Tibial nerve (tissue), 4 donors: Measurements from ENCODE around the gene PTPRK. TPM values are rescaled to one million over a fixed set of nuclear protein-coding genes. Genes with fewer than 3 reads are reported as not detected.
A peak's percentile ranks its signal among the peaks of the same experiment; 100 is the strongest.

Experiments used
- DNase-seq, 2 donors: peaks; one replicate each; pipeline ENCODE4 v3.0.0-alpha.2; 2019; ENCODE audit warnings: low spot score in 2 of 2
- H3K27ac ChIP-seq, 4 donors: fragments of 200-600 bp; sonication (generic) in 3 of 4; one replicate each; pipeline ENCODE4 v1.5.1; 2017 to 2019; ENCODE audit warnings: mild to moderate bottlenecking in 1 of 4
- H3K27me3 ChIP-seq, 2 donors: fragments of 200-600 bp; sonication (generic) in 1 of 2; one replicate each; pipeline versions ENCODE4 v1.5.1 to v1.6.0; 2017 to 2019
- H3K36me3 ChIP-seq, 3 donors: fragments of 200-600 bp; sonication (generic); one replicate each; pipeline ENCODE4 v1.5.1; 2018 to 2019
- H3K4me1 ChIP-seq, 4 donors: fragments of 200-600 bp; sonication (generic) in 3 of 4; one replicate each; pipeline ENCODE4 v1.5.1; 2017 to 2019
- H3K4me3 ChIP-seq, 4 donors: fragments of 200-600 bp; sonication (generic) in 3 of 4; one replicate each; pipeline ENCODE4 v1.5.1; 2017 to 2019; ENCODE audit warnings: mild to moderate bottlenecking in 1 of 4, moderate library complexity in 1 of 4
- H3K9me3 ChIP-seq, 4 donors: fragments of 200-600 bp; sonication (generic) in 3 of 4; one replicate each; pipeline ENCODE4 v1.5.1; 2017 to 2019
- EP300 ChIP-seq, 2 donors: sonication (generic); formaldehyde crosslinking; IDR thresholded peaks; one replicate each; pipeline ENCODE4 v1.6.1; 2017; ENCODE audit warnings: antibody characterized with exemption in 2 of 2, mild to moderate bottlenecking in 1 of 2
- POLR2A ChIP-seq, 2 donors: fragments of 450-650 bp; IDR thresholded peaks; one replicate each; pipeline ENCODE4 v1.6.1; 2017; ENCODE audit warnings: antibody characterized with exemption in 2 of 2, mild to moderate bottlenecking in 2 of 2, moderate library complexity in 2 of 2
- WGBS, 2 donors: methylation state at CpG; one replicate each; pipeline ENCODE4 v1.1.5; 2018; 5-methylcytosine and 5-hydroxymethylcytosine counted together
- total RNA-seq, 4 donors: library from RNA; depleted of rRNA; stranded (reverse); fragments of >200 nt; gene quantifications; one replicate each; pipeline ENCODE4 v1.1.0, GENCODE V29; 2016
- TF ChIP-seq, protein P1 (sequence below), 5 experiments: fragments of 200-600 bp in 3 of 5; fragments of 450-650 bp in 2 of 5; sonication (generic) in 3 of 5; IDR thresholded peaks; one replicate each; pipeline ENCODE4 v1.5.1; 2016 to 2019; ENCODE audit warnings: antibody characterized with exemption in 5 of 5, mild to moderate bottlenecking in 3 of 5, moderate library complexity in 2 of 5

The PTPRK gene
- total RNA-seq, 4 donors from 2014 or later: 17.4 to 26.1 (median 21.2) TPM

DNA sequence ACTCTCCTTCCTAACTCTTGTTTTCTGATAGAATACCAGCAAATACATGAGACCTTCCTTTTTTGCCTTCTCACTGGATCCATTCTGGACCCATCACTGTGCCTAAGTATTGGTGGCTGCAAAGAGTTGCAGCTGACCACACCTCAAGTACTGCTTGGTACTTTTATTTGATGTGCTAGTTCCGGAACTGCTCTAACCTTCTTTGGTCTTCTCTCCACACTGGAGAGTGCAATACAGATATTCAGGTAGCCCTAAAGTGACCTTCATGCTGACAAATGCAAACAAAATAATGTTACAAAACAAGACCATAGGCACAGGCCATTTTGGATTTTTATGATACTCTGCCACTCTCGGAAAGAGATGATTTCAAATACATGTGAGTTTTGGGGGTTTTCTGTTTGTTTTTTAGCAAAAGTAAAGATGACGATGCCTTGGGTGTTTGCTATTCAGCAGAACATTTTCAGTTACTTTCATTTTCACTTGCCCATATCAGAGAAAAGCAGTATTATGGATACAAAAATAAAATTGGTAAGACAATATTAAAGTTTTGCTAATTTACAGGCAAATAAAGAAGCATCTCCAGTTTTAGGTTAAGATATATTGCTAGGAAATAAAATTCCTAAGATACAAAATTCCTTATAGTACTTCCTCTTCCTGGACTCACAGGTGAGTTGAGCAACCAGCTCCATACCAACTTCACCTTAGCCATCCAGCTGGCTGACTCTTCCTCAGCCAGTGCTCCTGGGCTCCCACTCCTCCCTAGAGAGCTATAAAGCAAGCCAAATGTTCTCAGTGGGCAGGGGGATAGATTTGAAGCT lies 42.0 kb downstream of the PTPRK start:
- DNase-seq: no peak
- WGBS, 2 donors: 67 to 78% methylated on average over 3 of the region's 3 CpGs
- Histone ChIP-seq H3K27ac (peak overlapping the region in 1 of 4 donors; percentile 17), H3K4me1 (peaks cover 0 to 3% (median 0%) of the 10 kb centered on the region in 4 donors), H3K9me3 (no peaks in the 10 kb centered on the region), H3K27me3 (no peaks in the 10 kb centered on the region), H3K36me3 (no peaks in the 10 kb centered on the region), H3K4me3 (peak overlapping the region in 3 of 4 donors; percentile 4 to 30 (median 23))
- TF ChIP-seq, protein P1, sequence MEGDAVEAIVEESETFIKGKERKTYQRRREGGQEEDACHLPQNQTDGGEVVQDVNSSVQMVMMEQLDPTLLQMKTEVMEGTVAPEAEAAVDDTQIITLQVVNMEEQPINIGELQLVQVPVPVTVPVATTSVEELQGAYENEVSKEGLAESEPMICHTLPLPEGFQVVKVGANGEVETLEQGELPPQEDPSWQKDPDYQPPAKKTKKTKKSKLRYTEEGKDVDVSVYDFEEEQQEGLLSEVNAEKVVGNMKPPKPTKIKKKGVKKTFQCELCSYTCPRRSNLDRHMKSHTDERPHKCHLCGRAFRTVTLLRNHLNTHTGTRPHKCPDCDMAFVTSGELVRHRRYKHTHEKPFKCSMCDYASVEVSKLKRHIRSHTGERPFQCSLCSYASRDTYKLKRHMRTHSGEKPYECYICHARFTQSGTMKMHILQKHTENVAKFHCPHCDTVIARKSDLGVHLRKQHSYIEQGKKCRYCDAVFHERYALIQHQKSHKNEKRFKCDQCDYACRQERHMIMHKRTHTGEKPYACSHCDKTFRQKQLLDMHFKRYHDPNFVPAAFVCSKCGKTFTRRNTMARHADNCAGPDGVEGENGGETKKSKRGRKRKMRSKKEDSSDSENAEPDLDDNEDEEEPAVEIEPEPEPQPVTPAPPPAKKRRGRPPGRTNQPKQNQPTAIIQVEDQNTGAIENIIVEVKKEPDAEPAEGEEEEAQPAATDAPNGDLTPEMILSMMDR (IDR thresholded peaks at IDR 0.05): no peak
- TF ChIP-seq POLR2A (IDR thresholded peaks at IDR 0.05) (no peak), EP300 (IDR thresholded peaks at IDR 0.05) (no peak)

DNA sequence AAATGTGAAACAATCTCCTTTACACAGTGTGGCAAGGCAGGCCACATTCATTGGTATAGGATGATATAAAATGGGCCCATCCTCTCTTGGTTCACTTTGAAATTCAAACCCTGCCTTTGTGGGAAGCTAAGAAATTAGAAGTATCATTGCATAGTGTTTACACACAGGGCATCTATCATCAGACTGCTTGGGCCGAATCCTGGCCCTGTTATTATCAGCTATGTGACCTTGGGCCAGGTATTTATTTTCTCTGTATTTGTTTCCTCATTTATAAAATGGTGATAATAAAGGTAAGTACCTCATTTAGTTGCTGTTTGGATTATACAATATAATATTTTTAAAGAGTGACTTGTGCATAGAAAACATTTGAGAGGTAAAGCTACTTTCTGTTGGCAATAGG lies 45.5 kb downstream of the PTPRK start:
- no peaks in the 10 kb centered on the region for H3K9me3 ChIP-seq
- no peaks in the 10 kb centered on the region for H3K27me3 ChIP-seq
- no peak overlapping the region for H3K27ac ChIP-seq
- H3K4me3 ChIP-seq: no peak overlapping the region
- H3K4me1 ChIP-seq: peaks cover 0 to 3% (median 0%) of the 10 kb centered on the region in 4 donors
- no peak for TF ChIP-seq POLR2A (IDR thresholded peaks at IDR 0.05)
- TF ChIP-seq, protein P1 (IDR thresholded peaks at IDR 0.05): no peak
- no peak for TF ChIP-seq EP300 (IDR thresholded peaks at IDR 0.05)
- no peaks in the 10 kb centered on the region for H3K36me3 ChIP-seq
- 86 to 100% methylated on average over 1 of the region's 1 CpG for WGBS, 2 donors
- no peak for DNase-seq

DNA sequence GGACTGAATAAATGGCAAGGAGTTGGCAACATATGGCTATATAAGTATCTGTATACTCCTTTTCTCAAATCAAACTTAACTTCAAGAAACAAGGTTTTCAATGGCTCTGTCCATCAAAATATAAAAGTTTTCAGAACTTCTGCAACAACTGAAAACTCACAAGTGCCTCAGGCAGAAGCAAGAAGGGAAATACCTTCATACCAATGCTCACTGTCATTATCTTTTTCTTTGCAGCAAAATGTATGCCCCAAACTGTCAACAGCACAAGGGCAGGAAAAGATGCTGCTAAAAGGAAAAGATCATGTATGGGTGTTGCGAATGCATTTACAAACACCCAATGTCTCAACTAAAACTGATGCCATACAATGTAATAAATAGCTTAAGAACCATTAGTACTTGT lies 45.9 kb downstream of the PTPRK start:
- Histone ChIP-seq H3K9me3 (no peaks in the 10 kb centered on the region), H3K27ac (no peak overlapping the region), H3K36me3 (no peaks in the 10 kb centered on the region), H3K4me1 (peaks cover 0 to 3% (median 0%) of the 10 kb centered on the region in 4 donors), H3K4me3 (no peak overlapping the region), H3K27me3 (no peaks in the 10 kb centered on the region)
- 93 to 100% methylated on average over 1 of the region's 1 CpG for WGBS, 2 donors
- TF ChIP-seq EP300 (IDR thresholded peaks at IDR 0.05) (no peak), POLR2A (IDR thresholded peaks at IDR 0.05) (no peak)
- TF ChIP-seq, protein P1 (IDR thresholded peaks at IDR 0.05): no peak
- no peak for DNase-seq

DNA sequence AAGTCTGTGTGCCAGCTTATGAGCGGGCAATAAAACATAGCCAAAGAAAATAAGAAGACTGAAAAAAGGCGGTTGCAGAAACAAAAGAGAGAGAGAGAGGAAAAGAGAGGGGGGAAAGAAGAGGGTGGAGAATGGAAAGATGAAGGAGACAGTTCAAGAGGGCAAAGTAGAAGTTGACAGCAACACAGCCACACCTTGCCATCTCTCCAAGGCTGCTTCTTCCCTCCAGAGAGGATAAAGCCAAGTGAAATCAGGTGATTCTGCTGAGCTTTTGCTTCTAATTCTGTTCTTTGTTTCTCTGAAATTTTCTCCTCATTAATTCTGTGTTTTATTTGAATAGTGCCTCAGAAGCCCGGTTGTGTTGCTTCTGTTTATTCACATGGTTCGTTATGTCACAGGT lies 48.5 kb downstream of the PTPRK start:
- 73 to 77% methylated on average over 4 of the region's 4 CpGs for WGBS, 2 donors
- DNase-seq: no peak
- H3K27me3 ChIP-seq: no peaks in the 10 kb centered on the region
- no peaks in the 10 kb centered on the region for H3K9me3 ChIP-seq
- H3K4me1 ChIP-seq: no peaks in the 10 kb centered on the region
- H3K27ac ChIP-seq: no peak overlapping the region
- no peaks in the 10 kb centered on the region for H3K36me3 ChIP-seq
- no peak overlapping the region for H3K4me3 ChIP-seq
- no peak for TF ChIP-seq POLR2A (IDR thresholded peaks at IDR 0.05)
- no peak for TF ChIP-seq EP300 (IDR thresholded peaks at IDR 0.05)
- TF ChIP-seq, protein P1 (IDR thresholded peaks at IDR 0.05): no peak
